HEK293 (cell line): ENCODE results near the gene PON1.

ENCODE experiments used
- KLF7 ChIP-seq: fragments of 450-650 bp; formaldehyde crosslinking; IDR thresholded peaks from 2 replicates; pipeline ENCODE4 v1.5.1; 2016; ENCODE audit warnings: missing biosample characterization, missing genetic modification characterization, borderline replicate concordance
- RBAK ChIP-seq: fragments of 450-650 bp; formaldehyde crosslinking; IDR thresholded peaks from 2 replicates; pipeline ENCODE4 v1.5.1; 2016; ENCODE audit warnings: missing biosample characterization, missing genetic modification characterization
- TF ChIP-seq, protein P1 (sequence below): fragments of 450-650 bp; formaldehyde crosslinking; IDR thresholded peaks from 2 replicates; pipeline ENCODE4 v1.5.1; 2016; ENCODE audit warnings: missing biosample characterization, missing genetic modification characterization
- TF ChIP-seq, protein P2 (sequence below): fragments of 450-650 bp; formaldehyde crosslinking; IDR thresholded peaks from 2 replicates; pipeline ENCODE4 v1.5.1; 2016; ENCODE audit warnings: missing biosample characterization, missing genetic modification characterization

DNA sequence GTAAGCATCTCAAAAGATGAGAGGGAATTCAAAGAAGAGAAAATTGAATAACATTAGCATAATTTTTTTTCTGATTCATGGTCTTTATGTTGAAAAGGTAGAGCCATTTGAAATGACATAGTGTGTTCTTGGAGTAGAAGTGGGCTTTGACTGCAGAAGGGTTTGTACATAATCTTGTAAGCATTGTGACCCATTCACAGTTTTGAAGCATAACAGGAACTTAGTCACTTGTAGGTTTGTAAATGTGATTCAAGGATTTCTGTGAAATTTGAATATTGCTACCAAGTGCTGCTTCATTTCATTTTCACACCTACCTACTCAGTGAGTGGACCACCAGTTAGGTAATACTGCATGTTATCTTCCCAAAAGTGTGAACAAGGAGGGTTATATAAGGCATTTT lies 68.6 kb downstream of the PON1 start:
- TF ChIP-seq, protein P1, sequence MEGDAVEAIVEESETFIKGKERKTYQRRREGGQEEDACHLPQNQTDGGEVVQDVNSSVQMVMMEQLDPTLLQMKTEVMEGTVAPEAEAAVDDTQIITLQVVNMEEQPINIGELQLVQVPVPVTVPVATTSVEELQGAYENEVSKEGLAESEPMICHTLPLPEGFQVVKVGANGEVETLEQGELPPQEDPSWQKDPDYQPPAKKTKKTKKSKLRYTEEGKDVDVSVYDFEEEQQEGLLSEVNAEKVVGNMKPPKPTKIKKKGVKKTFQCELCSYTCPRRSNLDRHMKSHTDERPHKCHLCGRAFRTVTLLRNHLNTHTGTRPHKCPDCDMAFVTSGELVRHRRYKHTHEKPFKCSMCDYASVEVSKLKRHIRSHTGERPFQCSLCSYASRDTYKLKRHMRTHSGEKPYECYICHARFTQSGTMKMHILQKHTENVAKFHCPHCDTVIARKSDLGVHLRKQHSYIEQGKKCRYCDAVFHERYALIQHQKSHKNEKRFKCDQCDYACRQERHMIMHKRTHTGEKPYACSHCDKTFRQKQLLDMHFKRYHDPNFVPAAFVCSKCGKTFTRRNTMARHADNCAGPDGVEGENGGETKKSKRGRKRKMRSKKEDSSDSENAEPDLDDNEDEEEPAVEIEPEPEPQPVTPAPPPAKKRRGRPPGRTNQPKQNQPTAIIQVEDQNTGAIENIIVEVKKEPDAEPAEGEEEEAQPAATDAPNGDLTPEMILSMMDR (tag by site-specific recombination), result no peak
- TF ChIP-seq, protein P2, sequence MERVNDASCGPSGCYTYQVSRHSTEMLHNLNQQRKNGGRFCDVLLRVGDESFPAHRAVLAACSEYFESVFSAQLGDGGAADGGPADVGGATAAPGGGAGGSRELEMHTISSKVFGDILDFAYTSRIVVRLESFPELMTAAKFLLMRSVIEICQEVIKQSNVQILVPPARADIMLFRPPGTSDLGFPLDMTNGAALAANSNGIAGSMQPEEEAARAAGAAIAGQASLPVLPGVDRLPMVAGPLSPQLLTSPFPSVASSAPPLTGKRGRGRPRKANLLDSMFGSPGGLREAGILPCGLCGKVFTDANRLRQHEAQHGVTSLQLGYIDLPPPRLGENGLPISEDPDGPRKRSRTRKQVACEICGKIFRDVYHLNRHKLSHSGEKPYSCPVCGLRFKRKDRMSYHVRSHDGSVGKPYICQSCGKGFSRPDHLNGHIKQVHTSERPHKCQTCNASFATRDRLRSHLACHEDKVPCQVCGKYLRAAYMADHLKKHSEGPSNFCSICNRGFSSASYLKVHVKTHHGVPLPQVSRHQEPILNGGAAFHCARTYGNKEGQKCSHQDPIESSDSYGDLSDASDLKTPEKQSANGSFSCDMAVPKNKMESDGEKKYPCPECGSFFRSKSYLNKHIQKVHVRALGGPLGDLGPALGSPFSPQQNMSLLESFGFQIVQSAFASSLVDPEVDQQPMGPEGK, result no peak
- no peak for TF ChIP-seq RBAK (tag by site-specific recombination)
- no peak for TF ChIP-seq KLF7 (tag by site-specific recombination)
